DND-41 (cell line): ENCODE data around the gene UGT2B15.

Experiments used
- CTCF ChIP-seq: IDR thresholded peaks from 2 replicates; pipeline ENCODE4 v1.5.1; 2012; ENCODE audit warnings: borderline replicate concordance, low read length, moderate library complexity, mild to moderate bottlenecking; ENCODE audit not compliant: poor library complexity, severe bottlenecking; ENCODE audit errors: extremely low read depth
- EZH2 ChIP-seq: IDR thresholded peaks from 3 replicates; pipeline ENCODE4 v1.6.1; 2012; ENCODE audit warnings: borderline replicate concordance, low read depth, mild to moderate bottlenecking, moderate library complexity, low read length, inconsistent platforms; ENCODE audit not compliant: severe bottlenecking

GRCh38 chr4:68683034-68683433, 12.6 kb upstream of the UGT2B15 start:
- no peak for TF ChIP-seq CTCF
- TF ChIP-seq EZH2, result no peak
